Fibroblast of the aortic adventitia (primary cell): Measurements from ENCODE around the gene METTL22. TPM values are rescaled to one million over a fixed set of nuclear protein-coding genes. Genes with fewer than 3 reads are reported as not detected.

Source experiments
- DNase-seq: peaks from one replicate; pipeline ENCODE4 v3.0.0-alpha.2; 2010; ENCODE audit warnings: low read depth
- H3K4me3 ChIP-seq: 2 replicates; pipeline ENCODE4 v1.5.1; 2011; ENCODE audit warnings: low read depth, mild to moderate bottlenecking, control low read depth, low read length, moderate library complexity
- CTCF ChIP-seq: IDR thresholded peaks from 2 replicates; pipeline ENCODE4 v1.5.1; 2011; ENCODE audit warnings: mild to moderate bottlenecking, low read length, control low read depth, inconsistent platforms; ENCODE audit not compliant: insufficient read depth
- total RNA-seq: library from RNA; depleted of rRNA; stranded (reverse); fragments of >200 nt; gene quantifications from 2 replicates; pipeline ENCODE4 v1.2.3, GENCODE V29; 2012; ENCODE audit warnings: low replicate concordance

METTL22 gene
- total RNA-seq, 1 donor = 21.7 TPM

DNA sequence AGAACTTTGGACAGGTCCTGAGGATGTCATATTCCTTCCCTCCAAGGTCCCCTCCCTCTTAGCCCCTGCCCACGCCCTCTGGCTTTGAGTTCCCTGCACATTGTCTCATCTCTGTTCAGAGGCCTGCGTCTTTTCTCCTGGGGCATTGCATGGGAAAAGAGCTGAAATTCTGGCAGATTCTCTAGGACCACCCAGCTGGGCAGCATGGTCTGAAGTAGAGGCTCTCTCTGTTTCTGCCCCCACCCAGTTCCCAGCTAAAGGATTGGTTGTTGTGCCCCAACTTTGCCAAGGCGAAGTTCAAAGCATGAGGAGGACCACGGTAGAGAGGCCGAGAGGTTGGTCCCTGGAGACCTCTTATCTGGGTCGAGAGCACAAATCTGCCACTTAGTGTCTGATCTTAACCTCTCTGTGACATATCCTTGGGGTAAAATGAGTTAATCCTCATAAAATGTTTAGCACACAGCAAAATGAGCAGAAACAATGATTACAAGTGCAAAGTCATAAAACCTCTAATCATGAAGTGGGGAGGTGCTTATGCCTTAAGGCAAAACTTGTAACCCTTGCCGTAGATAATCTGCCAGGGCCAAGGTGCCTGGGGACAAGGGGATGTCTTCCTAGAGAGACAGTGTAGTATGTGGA is 55.4 kb downstream of the METTL22 start:
- no peak overlapping the region for H3K4me3 ChIP-seq
- DNase-seq = no peak
- no peak for TF ChIP-seq CTCF

GRCh38 chr16:8677481-8677880 is 56.0 kb downstream of the METTL22 start:
- TF ChIP-seq CTCF = no peak

GRCh38 chr16:8678068-8678927 is 56.8 kb downstream of the METTL22 start:
- DNase-seq = peak; percentile 62

More at GRCh38 chr16:8677481-8677880, 56.0 kb downstream of the METTL22 start:
- no peak for DNase-seq
- H3K4me3 ChIP-seq = no peak overlapping the region

DNA sequence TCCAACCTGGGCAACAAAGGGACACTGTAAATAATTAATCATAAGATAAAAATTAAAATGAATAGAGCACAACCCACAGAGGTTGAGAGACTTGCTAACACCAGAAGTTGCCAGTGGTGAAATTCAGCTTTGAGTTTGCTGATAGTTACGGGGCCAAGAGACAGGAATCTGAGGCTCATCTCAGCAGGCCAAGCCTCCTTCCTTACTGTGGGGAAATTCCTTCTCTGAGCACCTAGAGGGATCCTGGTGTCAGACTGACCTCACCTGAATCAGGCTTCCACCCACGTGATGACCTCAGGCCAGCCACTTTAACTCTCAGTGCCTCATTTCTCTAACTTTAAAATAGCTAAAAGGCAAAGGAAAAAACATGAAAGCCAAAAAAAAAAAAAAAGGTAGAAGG is 57.7 kb downstream of the METTL22 start:
- H3K4me3 ChIP-seq = no peak overlapping the region
- TF ChIP-seq CTCF = no peak
- no peak for DNase-seq

More at GRCh38 chr16:8678068-8678927, 56.8 kb downstream of the METTL22 start:
- no peak for TF ChIP-seq CTCF
- no peak overlapping the region for H3K4me3 ChIP-seq

DNA sequence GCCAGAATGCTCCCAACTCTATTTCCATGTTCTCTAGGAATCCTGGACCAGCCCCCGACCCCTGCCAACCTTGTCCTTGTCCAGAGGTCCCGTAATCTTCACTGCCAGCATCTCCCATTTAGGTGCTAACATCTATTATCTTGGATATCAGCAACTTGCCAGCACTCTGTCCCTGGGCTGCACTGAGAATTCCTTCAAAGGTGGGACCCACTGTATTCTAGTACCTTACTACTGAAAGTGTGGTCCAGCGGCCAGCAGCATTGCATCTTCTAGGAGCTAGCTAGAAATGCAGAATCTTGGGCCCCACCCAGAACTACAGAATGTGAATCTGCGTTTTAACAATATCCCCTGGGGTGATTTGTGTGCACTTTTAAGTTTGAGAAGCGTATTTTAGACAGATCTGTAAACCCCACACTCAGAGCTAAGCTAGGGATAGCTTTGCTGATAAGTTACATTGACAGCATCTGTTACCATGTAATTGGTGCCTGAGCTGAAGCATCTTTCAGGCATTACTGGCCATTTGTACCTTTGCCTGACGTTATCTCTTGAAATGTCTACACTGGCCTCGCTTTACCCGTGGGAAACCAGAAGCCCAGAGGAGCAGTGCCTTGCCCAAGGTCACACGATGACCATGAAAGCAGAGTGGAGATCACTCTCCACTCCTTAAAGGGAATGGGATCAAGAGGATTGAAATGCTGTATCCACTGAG is 61.2 kb downstream of the METTL22 start:
- no peak for TF ChIP-seq CTCF
- DNase-seq = no peak
- no peak overlapping the region for H3K4me3 ChIP-seq

GRCh38 chr16:8683640-8684039 is 62.1 kb downstream of the METTL22 start:
- H3K4me3 ChIP-seq = no peak overlapping the region
- TF ChIP-seq CTCF = no peak
- DNase-seq = no peak
